Measurements from ENCODE around the gene CST5.

DNA sequence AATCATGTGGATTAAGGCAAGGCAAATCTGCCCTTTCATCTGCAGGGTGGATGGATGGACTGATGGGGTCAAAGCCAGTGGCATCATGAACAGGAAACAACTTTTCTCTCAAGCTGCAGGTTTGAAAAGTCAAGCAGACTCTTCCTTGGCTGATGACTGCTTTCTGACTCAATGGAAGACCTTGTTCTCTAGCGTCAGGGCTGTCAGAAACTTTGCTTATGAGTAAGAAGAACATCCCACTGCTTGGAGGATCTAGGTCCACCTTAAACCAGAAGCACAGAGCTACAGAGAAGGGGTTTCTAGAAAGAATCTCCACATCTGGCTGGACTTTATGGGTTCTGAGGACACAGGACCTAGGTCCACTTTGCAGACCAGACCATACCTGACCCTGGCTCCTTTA is 36.3 kb upstream of the CST5 start:
- TF ChIP-seq, protein P1, sequence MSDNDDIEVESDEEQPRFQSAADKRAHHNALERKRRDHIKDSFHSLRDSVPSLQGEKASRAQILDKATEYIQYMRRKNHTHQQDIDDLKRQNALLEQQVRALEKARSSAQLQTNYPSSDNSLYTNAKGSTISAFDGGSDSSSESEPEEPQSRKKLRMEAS (IDR thresholded peaks at IDR 0.05; ENCODE audit: low read depth, low read length), result no peak
- TF ChIP-seq, protein P2, sequence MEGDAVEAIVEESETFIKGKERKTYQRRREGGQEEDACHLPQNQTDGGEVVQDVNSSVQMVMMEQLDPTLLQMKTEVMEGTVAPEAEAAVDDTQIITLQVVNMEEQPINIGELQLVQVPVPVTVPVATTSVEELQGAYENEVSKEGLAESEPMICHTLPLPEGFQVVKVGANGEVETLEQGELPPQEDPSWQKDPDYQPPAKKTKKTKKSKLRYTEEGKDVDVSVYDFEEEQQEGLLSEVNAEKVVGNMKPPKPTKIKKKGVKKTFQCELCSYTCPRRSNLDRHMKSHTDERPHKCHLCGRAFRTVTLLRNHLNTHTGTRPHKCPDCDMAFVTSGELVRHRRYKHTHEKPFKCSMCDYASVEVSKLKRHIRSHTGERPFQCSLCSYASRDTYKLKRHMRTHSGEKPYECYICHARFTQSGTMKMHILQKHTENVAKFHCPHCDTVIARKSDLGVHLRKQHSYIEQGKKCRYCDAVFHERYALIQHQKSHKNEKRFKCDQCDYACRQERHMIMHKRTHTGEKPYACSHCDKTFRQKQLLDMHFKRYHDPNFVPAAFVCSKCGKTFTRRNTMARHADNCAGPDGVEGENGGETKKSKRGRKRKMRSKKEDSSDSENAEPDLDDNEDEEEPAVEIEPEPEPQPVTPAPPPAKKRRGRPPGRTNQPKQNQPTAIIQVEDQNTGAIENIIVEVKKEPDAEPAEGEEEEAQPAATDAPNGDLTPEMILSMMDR (IDR thresholded peaks at IDR 0.05; ENCODE audit: low read depth, low read length), result no peak
- TF ChIP-seq POLR2A (IDR thresholded peaks at IDR 0.05; ENCODE audit: extremely low read depth, insufficient read length) (no peak), MYC (IDR thresholded peaks at IDR 0.05; ENCODE audit: low read depth, low read length) (no peak)
